Ishikawa (cell line): Measurements from ENCODE around the gene PRDX2.
A peak's percentile ranks its signal among the peaks of the same experiment; 100 is the strongest.

Source experiments
- CEBPB ChIP-seq: IDR thresholded peaks from 2 replicates; pipeline ENCODE4 v1.6.1; 2012
- CREB1 ChIP-seq: IDR thresholded peaks from 2 replicates; pipeline ENCODE4 v1.6.1; 2012; ENCODE audit warnings: low read depth
- EGR1 ChIP-seq: IDR thresholded peaks from 2 replicates; pipeline ENCODE4 v1.6.1; 2012
- EP300 ChIP-seq: IDR thresholded peaks from 2 replicates; pipeline ENCODE4 v1.6.1; 2012; ENCODE audit warnings: borderline replicate concordance
- FOXM1 ChIP-seq: IDR thresholded peaks from 2 replicates; pipeline ENCODE4 v1.6.1; 2012; ENCODE audit warnings: low read depth, borderline replicate concordance
- NFIC ChIP-seq: IDR thresholded peaks from 2 replicates; pipeline ENCODE4 v1.6.1; 2012
- RAD21 ChIP-seq: IDR thresholded peaks from 2 replicates; pipeline ENCODE4 v1.6.1; 2012; ENCODE audit warnings: low read depth
- TAF1 ChIP-seq: IDR thresholded peaks from 2 replicates; pipeline ENCODE4 v1.6.1; 2012; ENCODE audit warnings: low read depth, mild to moderate bottlenecking
- TCF12 ChIP-seq: IDR thresholded peaks from 2 replicates; pipeline ENCODE4 v1.6.1; 2012; ENCODE audit warnings: low read depth
- TEAD4 ChIP-seq: IDR thresholded peaks from 2 replicates; pipeline ENCODE4 v1.6.1; 2012
- YY1 ChIP-seq: IDR thresholded peaks from 2 replicates; pipeline ENCODE4 v1.6.1; 2012; ENCODE audit warnings: low read depth
- ZBTB7A ChIP-seq: IDR thresholded peaks from 2 replicates; pipeline ENCODE4 v1.6.1; 2012; ENCODE audit warnings: low read depth
- TF ChIP-seq, protein P1 (sequence below): IDR thresholded peaks from 2 replicates; pipeline ENCODE4 v1.6.1; 2012; ENCODE audit warnings: low read depth, mild to moderate bottlenecking
- TF ChIP-seq, protein P2 (sequence below): IDR thresholded peaks from 2 replicates; pipeline ENCODE4 v1.6.1; 2012
- TF ChIP-seq, protein P3 (sequence below): IDR thresholded peaks from 2 replicates; pipeline ENCODE4 v1.6.1; 2012

PRDX2 gene

DNA sequence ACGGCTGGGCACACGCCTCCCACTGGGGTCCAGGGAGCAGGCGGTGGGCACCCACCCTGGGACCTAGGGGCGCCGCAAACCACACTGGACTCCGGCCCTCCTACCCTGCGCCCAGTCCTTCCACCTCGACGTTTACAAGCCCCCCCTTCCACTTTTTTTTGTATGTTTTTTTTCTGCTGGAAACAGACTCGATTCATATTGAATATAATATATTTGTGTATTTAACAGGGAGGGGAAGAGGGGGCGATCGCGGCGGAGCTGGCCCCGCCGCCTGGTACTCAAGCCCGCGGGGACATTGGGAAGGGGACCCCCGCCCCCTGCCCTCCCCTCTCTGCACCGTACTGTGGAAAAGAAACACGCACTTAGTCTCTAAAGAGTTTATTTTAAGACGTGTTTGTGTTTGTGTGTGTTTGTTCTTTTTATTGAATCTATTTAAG is 8.7 kb downstream of the PRDX2 start:
- TF ChIP-seq ZBTB7A (0 out of 2 replicates have a peak, but pooled peaks have one; percentile 64), CEBPB (no peak), CREB1 (no peak)
- TF ChIP-seq, protein P1, sequence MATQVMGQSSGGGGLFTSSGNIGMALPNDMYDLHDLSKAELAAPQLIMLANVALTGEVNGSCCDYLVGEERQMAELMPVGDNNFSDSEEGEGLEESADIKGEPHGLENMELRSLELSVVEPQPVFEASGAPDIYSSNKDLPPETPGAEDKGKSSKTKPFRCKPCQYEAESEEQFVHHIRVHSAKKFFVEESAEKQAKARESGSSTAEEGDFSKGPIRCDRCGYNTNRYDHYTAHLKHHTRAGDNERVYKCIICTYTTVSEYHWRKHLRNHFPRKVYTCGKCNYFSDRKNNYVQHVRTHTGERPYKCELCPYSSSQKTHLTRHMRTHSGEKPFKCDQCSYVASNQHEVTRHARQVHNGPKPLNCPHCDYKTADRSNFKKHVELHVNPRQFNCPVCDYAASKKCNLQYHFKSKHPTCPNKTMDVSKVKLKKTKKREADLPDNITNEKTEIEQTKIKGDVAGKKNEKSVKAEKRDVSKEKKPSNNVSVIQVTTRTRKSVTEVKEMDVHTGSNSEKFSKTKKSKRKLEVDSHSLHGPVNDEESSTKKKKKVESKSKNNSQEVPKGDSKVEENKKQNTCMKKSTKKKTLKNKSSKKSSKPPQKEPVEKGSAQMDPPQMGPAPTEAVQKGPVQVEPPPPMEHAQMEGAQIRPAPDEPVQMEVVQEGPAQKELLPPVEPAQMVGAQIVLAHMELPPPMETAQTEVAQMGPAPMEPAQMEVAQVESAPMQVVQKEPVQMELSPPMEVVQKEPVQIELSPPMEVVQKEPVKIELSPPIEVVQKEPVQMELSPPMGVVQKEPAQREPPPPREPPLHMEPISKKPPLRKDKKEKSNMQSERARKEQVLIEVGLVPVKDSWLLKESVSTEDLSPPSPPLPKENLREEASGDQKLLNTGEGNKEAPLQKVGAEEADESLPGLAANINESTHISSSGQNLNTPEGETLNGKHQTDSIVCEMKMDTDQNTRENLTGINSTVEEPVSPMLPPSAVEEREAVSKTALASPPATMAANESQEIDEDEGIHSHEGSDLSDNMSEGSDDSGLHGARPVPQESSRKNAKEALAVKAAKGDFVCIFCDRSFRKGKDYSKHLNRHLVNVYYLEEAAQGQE = no peak

DNA sequence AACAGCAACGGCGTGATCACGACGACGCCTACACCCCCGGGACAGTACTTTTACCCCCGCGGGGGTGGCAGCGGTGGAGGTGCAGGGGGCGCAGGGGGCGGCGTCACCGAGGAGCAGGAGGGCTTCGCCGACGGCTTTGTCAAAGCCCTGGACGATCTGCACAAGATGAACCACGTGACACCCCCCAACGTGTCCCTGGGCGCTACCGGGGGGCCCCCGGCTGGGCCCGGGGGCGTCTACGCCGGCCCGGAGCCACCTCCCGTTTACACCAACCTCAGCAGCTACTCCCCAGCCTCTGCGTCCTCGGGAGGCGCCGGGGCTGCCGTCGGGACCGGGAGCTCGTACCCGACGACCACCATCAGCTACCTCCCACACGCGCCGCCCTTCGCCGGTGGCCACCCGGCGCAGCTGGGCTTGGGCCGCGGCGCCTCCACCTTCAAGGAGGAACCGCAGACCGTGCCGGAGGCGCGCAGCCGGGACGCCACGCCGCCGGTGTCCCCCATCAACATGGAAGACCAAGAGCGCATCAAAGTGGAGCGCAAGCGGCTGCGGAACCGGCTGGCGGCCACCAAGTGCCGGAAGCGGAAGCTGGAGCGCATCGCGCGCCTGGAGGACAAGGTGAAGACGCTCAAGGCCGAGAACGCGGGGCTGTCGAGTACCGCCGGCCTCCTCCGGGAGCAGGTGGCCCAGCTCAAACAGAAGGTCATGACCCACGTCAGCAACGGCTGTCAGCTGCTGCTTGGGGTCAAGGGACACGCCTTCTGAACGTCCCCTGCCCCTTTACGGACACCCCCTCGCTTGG is 9.3 kb downstream of the PRDX2 start:
- TF ChIP-seq, protein P2, sequence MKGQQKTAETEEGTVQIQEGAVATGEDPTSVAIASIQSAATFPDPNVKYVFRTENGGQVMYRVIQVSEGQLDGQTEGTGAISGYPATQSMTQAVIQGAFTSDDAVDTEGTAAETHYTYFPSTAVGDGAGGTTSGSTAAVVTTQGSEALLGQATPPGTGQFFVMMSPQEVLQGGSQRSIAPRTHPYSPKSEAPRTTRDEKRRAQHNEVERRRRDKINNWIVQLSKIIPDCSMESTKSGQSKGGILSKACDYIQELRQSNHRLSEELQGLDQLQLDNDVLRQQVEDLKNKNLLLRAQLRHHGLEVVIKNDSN = peak; percentile 74
- TF ChIP-seq TEAD4 (peak; percentile 16; the same call in 1 of the 2 replicates), RAD21 (no peak), CREB1 (no peak), FOXM1 (no peak), TCF12 (no peak), EGR1 (peak; percentile 31; the same call in 1 of the 2 replicates), TAF1 (no peak), EP300 (no peak), ZBTB7A (no peak), YY1 (peak; percentile 45; the same call in 1 of the 2 replicates)
- TF ChIP-seq, protein P1 = no peak
- TF ChIP-seq, protein P3, sequence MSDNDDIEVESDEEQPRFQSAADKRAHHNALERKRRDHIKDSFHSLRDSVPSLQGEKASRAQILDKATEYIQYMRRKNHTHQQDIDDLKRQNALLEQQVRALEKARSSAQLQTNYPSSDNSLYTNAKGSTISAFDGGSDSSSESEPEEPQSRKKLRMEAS = peak; percentile 56; the same call in 1 of the 2 replicates

DNA sequence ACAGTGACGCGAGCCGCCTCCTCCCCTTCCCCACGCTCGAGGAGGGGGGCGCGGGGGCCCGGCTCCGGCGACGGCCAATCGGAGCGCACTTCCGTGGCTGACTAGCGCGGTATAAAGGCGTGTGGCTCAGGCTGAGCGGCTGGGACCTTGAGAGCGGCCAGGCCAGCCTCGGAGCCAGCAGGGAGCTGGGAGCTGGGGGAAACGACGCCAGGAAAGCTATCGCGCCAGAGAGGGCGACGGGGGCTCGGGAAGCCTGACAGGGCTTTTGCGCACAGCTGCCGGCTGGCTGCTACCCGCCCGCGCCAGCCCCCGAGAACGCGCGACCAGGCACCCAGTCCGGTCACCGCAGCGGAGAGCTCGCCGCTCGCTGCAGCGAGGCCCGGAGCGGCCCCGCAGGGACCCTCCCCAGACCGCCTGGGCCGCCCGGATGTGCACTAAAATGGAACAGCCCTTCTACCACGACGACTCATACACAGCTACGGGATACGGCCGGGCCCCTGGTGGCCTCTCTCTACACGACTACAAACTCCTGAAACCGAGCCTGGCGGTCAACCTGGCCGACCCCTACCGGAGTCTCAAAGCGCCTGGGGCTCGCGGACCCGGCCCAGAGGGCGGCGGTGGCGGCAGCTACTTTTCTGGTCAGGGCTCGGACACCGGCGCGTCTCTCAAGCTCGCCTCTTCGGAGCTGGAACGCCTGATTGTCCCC is 10.1 kb downstream of the PRDX2 start, which contains the start of gene JUNB:
Gene JUNB, plus strand, starts transcription at position 142 of the 706 bp plus-strand sequence. Its CDS starts 286 bp downstream, at position 428.
- peak; percentile 2; the same call in 1 of the 2 replicates for TF ChIP-seq RAD21
- TF ChIP-seq CEBPB = 0 out of 2 replicates have a peak, but pooled peaks have one; percentile 30
- TF ChIP-seq CREB1 = peak; percentile 74
- TF ChIP-seq, protein P3 = peak; percentile 57; the same call in 1 of the 2 replicates
- TF ChIP-seq ZBTB7A = no peak; the same call in none of the 2 replicates
- TF ChIP-seq TCF12 = peak; percentile 85
- TF ChIP-seq YY1 = peak; percentile 61
- peak; percentile 26; the same call in 1 of the 2 replicates for TF ChIP-seq FOXM1
- TF ChIP-seq, protein P1 = 0 out of 2 replicates have a peak, but pooled peaks have one; percentile 23
- TF ChIP-seq, protein P2 = peak; percentile 3; the same call in 1 of the 2 replicates
- peak; percentile 59; the same call in 1 of the 2 replicates for TF ChIP-seq EGR1
- TF ChIP-seq EP300 = 0 out of 2 replicates have a peak, but pooled peaks have one; percentile 52
- peak; percentile 52 for TF ChIP-seq TEAD4
- TF ChIP-seq TAF1 = peak; percentile 97
- TF ChIP-seq NFIC = peak; percentile 59
